Measurements from ENCODE around the gene TUBB4B.

TUBB4B gene

DNA sequence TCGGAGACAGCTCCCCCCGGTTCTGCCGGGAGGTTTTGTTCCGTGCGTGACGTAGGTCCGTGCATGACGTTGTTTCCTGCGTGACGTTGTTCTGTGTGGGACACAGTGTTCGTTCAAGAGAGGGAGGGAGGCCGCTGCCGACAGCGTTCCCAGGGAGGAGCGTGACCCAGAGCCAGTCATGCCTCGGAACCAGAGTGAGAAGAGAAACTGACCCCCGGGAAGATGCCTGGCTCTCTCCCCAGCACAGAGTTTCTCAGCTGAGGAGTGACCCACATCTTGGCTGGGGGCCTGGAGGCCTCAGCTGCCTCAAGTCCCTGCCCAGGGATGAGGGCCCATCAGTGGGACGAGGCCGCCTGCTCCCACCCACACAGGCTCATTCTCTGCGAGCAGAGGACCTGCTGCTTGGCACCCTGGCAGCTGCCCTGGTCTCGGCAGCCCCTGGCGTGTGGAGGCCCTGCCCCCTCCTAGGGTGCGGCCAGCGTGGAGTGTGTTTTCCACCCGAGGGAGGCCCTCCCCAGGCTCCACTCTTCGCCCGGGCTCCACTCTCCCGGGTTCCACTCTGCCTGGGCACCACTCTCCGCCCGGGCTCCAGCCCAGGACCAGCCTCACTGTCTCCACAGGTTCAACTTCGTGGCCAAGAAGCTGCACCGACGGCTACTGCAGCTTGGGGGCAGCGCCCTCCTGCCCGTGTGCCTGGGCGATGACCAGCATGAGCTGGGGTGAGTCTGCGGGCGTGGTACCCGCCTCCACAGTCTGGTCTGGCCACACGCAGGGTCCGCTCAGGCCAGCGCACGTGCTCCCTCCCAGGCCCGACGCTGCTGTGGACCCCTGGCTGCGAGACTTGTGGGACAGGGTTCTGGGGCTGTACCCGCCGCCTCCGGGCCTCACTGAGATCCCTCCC, 27.7 kb upstream of the TUBB4B start:
- no peak for DNase-seq

DNA sequence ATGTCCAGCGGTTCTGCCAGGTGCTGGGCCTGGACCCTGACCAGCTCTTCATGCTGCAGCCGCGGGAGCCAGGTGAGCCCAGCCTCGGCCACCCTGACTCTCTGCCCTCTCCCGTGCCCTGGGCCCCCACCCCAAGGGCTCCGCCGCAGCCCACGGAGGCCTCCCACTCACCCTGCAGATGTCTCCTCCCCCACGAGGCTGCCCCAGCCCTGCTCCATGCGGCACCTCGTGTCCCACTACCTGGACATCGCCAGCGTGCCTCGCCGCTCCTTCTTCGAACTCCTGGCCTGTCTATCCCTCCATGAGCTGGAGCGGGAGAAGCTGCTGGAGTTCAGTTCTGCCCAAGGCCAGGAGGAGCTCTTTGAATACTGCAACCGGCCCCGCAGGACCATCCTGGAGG, 26.5 kb upstream of the TUBB4B start:
- DNase-seq: no peak

DNA sequence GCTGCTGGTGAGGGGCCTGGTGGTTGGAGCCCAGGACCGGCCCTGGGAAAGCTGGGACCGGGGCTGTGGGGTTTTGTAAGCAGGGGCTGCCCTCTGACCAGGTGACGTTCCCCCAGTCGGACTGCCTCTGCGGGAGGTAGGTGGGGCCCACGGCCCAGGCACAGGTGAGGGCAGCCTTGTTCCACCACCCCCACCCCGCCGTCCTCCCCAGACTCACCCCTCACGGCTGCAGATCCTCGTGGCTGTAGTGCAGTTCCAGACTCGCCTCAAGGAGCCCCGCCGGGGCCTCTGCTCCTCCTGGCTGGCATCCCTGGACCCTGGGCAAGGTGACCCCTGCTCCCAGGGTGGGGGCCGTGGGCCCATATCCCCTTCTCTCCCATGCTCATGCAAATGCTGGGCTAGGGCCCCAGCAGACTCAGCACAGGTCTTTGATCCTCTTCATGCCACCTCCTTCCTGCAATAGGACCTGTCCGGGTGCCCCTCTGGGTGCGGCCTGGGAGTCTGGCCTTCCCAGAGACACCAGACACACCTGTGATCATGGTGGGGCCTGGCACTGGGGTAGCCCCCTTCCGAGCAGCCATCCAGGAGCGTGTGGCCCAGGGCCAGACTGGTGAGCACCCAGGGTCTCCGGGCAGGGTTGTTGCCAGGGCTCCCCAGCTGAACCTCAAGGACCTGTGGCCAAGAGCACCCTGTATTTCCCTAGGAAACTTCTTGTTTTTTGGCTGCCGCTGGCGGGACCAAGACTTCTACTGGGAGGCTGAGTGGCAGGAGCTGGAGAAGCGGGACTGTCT, 25.7 kb upstream of the TUBB4B start:
- no peak for DNase-seq

DNA sequence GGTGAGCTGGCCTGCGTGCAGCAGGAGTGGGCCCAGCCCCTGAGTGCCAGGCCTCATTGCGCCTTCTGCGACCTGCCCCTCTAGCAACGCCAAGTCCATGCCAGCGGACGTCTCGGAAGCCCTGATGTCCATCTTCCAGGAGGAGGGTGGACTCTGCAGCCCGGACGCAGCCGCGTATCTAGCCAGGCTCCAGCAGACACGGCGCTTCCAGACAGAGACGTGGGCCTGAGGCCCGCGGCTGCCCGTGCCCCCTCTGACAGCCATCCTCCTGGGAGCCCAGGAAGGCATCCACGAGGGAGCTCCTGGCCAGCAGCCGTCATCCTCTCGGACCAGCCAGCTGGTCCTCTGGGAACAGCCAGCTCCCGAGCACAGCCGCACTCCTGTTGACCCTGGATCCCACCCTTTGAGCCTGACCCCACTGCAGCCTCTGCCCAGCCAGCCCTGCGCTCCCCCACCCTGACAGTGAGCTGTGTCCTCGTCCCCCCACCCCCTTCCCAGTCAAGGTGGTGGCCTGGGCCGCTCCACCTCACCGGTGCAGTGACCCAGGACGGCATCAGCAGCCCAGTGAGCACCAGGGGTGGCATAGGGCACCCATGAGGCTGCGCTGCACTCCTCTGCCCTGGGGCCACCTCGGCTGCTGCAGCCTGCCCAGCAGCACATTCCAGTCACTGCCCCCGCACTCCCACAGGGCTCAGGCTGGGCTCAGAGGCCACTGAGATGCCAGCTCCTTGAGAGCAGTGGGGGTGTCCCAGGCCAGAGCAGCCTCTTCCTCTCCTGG, 24.7 kb upstream of the TUBB4B start:
- DNase-seq: no peak

DNA sequence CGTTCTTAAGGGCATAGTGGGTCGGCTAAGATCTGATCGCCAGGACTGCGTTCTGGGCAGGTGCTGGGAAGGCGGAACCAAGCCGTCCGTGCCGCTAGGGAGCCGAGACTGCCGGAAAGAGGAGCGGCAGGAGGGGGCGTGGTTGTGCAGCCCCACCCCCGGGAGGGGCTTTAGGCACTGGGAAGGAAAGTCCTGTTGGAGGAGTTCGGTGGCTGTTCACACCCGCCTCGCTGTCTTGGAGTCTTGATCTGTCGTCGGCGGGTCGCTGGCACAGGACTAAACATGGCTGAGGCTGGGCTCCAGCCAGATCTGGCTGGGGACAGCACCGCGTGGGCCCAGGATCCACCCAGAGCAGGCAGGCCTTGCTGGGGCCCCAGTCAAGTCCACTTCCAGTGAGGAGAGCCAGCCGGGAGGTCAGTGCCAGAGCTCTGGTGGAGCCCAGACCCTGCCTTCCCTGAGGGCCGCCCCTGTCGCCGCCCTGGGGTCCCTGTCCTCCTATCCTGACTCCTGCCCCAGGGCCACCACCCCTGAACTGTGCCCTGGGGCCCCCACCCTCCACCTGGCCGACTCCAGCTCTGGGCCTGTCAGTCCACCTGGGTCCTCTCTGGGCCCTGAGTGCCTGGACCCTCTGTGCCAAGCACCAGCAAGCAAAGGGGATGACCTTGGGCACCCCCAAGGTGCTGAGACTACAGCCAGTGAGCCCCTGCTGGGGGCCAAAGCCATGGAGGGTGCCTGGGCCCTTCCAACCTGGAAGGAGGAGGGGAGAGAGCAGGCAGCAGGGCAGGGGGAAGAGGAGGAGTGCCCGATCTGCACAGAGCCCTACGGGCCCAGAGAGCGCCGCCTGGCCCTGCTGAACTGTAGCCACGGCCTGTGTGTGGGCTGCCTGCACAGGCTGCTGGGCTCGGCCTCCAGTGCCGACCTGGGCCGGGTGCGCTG, 23.5 kb upstream of the TUBB4B start:
- peak; percentile 60 for DNase-seq

DNA sequence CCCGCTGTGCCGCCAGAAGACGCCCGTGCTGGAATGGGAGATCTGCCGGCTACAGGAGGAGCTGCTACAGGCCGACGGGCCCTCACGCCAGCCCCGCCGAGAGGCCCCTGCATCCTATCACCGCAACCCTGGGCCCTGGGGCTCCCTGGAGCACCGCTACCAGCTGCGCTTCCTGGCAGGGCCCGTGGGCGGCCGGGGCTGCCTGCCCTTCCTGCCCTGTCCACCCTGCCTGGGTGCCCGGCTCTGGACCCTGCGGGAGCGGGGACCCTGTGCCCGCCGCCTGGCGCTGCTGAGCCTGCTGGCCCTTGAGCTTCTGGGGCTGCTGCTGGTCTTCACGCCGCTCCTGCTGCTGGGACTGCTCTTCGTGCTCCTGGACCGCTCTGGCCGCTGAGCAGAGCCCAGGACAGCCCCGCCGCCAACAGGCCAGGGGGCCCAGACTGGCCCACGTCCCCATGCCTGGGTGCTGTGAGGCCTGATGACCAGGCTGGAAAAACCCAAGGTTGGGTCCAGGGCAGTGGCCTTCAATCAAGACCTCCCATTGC, 22.8 kb upstream of the TUBB4B start:
- DNase-seq: no peak

DNA sequence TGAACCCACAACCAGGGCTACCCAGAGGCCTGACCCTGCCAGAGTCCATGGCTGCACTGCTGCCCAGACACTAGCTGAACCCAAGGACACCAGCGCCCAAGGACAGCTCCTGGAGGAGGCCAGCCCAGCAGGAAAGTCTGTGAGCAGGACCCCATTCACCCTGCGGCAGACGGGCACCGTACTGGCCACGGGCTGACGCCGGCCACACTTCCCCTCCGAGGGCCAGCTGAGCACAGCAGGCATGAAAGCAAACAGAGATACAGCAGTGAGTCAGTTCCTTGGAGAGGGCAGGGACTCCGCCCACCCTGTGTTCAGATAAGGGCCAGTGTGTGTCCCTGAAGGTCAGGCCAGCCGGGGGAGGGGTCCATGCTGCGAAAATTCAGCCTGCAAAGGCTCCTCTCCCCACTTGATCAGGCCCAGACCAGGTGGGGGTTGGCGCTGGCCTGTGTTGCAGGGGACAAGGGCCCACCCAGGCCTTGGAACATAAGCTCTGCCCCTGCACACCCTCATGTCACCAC, 22.3 kb upstream of the TUBB4B start:
- no peak for DNase-seq

DNA sequence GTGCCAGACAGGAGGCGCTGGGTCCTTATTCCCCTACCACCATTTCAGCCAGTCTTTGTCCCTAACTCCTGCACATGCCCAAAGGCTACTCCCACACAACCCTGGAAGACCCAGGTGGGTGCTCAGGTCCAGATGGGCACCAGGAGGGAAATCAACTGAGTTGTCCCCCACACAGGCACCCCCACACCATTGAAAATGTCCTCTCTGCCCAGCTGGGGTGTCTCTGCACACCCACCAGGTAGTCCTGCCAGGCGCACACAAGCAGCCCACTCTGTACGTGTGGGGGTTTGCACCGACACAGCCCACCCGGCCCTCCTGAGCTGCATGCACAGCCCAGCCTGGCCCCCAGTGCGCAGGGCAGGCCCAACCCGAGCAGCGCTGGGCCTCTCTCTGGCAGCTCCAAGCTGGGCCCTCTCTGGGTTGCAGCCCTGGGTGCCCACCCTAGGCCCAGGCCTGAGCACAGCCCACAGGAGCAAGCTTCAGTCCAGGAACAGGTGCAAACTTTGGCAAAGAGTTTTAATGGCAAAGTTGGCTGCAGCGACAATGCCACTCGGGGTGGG, 21.2 kb upstream of the TUBB4B start:
- DNase-seq: no peak

DNA sequence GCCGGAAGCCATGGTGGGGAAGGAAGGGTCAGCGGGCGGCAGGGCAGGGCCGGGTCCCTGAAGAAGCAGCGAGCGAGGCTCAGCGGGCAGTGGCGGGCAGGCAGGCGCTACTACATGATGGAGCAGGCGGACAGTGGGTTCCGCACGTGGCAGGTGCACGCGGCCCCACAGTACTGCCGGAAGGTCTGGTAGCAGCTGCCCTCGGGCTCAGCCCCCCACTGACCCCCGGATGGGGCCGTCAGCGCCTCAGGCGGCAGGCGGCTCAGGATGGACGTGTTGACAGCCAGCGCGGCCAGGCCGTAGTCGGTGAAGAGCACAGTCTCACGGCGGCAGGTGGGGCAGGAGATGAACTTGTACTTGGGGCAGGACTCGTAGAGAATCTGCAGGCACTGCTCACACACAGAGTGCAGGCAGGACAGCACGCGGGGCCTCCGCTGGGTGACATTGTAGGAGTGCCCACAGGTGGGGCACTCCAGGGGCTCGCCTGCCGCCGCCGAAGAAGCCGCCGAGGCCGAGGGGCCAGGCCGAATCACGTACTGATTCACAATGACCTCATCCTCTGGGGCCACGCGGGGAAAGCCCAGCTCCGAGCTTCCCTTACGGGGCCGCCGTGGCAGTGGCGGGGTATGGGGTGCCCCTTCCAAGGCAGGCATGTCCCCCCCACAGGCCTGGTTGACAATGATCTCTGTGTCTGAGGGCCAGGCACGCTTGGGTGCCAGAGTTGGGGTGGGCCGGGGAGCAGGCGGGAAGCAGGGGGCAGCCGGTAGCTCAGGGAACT, 20.6 kb upstream of the TUBB4B start:
- DNase-seq: no peak

DNA sequence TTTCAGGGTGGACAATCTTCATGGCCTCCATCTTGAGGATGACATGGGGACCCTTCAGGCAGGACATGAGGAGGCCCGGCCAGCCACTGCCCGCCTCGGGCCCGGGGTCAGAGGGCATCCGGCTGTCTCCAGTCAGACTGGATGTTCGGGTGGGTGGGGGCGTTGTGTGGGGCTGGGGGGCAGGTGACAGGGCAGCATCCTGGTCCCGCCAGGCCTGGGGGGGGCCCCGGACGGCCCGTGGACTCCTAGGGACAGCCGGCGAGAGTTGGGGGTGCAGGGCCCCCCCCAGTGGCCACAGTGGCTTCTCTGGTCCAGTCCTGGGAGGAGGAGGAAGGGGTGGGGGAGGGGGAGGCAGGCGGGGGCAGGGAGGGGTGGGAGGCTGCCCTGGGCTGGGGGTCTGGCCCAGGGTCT, 20.0 kb upstream of the TUBB4B start:
- no peak for DNase-seq

DNA sequence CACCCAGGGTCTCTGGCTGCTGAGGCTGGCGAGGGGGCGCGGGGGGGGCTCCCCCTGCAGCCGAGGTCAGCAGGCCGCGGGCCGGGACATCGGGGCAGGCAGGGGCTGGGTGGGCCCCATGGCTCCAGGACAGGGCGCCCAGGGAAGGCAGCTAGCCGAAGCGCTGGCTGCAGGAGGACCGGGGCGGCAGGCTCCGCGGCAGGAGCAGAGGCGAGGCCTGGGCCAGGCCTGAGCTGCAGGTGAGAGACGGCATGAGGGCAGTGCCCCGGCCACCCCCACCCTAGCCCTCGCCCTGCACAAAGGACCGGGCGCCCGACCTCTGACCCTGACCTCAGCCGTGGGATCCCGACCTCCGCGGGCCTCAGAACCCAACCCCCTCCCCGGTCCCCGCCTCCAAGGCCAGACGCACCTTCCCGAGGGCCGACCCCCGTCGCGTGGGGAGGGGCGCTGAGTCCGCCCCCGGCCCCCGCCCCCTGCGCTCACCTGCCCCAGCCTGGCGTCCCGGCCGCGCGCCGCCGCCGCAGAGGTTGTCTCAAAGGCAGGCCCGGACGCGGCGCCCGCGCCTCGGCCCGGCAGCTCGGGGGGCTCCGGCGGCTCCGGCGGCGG, 19.5 kb upstream of the TUBB4B start:
- DNase-seq: no peak

DNA sequence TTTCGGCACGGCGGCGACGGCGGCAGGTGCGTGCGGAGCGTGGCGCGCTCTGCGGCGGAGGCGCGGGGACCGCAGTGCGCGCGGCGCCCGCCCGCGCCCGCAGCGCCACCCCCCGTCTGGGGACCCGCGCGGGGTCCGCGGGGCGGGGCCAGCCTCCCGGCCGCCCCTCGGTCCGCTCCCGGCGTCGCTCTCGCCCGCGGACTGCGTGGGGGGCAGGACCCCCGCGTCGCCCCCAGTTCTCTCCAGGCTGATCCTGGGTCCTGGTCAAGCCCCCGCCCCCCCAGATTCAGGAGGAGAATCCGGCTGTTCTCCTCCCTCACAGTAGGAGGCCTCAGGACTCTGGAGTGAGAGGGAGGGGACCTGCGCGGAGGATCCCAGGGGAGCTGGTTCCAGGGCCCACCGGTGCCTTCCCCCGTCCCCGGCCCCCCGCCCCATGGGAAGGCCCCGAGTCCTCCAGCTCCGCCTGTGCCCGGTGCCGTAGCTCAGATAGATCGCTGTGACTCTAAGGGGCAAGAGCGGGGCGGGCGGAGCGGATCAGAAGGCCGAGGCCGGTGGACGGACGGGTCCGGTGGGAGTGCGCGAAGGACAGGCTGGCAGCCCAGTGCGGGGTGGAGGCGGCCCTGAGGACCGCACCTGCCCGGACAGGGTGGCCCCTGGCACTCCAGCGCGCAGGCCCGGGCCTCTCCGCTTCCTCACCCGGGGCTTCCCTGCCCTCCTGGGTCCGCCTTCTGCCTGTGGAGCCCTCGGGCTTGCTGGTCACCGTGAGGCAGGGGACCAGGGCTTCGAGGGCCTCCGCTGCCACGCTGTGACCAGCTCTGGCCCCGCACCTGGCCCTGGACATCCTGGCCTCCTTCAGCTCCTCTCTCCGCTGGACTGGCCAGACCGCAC, 18.7 kb upstream of the TUBB4B start, which contains the start of gene RNF208:
Gene RNF208, minus strand, starts transcription at position 51 of the 888 bp plus-strand sequence. CDS start 1,028 bp downstream, outside the sequence.
- no peak for DNase-seq

DNA sequence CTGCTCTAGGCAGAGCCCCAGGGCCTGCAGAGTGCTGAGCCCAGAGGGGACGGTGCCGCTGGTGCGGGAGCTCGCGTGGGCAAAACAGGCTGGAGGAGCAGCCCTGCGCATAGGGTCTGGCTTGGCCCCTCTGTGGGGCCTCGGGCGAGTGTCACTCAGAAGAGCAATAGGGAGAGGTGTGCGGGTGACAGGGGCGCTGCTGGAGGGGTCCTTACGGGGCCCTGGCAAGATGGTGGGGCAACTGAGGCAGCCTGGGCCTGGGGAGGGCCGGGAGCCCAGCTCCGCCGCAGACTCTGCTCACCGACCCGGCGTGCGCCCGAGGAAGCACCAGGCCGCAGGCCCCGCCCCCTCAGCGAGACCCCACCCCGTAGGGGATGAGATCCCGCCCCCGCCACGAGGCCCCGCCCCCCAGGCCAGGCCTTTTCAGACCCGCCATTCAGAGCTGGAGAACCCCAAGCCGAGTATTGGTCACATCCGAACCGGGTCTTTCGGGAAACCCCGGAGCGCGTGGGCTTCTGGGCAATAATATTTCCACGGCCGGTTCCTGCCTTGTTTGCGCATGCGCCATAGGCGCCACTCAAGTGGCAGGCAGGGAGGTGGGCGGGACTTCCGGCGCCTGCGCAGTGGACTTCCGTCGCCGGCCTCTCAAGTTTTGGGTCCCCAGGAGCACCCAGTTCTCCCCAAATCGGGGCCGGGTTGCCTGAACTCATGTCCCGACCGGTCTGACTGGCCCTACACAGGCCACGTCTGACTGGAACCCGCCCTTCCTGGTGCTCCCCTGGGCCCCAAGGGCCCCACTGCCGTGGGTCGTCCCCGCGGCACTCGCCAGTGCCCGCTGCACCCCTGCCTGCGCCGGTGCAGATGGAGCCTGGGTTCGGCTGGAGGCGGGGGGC, 17.8 kb upstream of the TUBB4B start:
- peak; percentile 91 for DNase-seq

DNA sequence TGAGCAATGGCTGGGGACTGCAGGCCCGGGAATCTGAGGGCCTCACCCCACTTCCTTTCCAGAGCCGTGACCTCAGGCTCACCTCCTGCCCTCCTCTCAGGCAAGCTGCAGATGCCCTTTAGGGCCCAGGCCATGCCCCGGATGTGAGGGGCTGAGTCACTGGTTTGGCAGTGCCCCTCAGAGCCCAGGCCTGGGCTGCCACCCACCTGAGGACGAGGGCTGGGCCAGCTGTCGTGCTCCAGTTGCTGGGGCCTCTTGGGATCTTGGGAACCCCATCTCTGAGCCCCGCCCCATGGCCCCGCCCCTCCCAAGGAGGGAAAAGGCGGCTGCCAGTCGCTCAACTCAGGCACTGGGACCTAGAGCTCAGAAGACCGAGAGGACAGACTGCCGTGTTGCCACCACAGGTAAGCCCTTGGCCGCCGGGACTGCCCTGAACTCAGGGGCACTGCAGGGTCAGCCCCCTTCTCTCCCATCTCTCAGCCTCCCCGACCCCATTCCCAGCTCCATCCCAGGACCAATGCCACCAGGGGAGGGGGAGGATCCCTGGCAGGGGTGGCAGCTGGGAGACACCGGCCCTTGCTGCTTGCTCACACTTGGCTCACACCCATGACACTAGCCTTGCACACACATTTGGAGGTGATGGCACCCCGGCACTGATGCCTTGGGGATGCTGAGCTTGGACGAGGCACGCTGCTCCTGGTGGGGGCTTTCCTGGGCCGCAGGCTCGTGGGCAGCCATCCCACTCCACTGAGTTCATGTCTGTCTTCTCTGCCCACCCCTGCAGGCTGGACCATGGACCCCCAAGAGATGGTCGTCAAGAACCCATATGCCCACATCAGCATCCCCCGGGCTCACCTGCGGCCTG, 16.0 kb upstream of the TUBB4B start, which contains the start of gene CYSRT1:
Gene CYSRT1, plus strand, starts transcription at position 345 of the 865 bp plus-strand sequence. Its CDS starts 448 bp downstream, at position 793.
- no peak for DNase-seq

DNA sequence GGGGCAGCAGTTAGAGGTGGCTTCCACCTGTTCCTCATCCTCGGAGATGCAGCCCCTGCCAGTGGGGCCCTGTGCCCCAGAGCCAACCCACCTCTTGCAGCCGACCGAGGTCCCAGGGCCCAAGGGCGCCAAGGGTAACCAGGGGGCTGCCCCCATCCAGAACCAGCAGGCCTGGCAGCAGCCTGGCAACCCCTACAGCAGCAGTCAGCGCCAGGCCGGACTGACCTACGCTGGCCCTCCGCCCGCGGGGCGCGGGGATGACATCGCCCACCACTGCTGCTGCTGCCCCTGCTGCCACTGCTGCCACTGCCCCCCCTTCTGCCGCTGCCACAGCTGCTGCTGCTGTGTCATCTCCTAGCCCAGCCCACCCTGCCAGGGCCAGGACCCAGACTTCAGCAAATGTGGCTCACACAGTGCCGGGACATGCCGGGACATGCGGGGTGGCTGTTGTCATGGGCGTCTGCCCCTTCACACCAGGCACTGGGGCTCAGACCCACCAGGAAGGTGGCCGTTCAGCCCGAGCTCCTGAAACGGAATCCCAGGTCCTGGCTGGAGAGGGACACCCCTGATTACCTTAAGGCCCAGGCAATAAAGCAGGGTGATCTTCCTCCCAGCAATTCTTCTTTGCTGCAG, 15.3 kb upstream of the TUBB4B start:
- DNase-seq: no peak
